ENCODE results near the gene PTPN22. TPM values are rescaled to one million over a fixed set of nuclear protein-coding genes. Genes with fewer than 3 reads are reported as not detected.

PTPN22 gene
- total and polyA plus RNA-seq, 2 donors: 35.2 to 51.1 TPM

DNA sequence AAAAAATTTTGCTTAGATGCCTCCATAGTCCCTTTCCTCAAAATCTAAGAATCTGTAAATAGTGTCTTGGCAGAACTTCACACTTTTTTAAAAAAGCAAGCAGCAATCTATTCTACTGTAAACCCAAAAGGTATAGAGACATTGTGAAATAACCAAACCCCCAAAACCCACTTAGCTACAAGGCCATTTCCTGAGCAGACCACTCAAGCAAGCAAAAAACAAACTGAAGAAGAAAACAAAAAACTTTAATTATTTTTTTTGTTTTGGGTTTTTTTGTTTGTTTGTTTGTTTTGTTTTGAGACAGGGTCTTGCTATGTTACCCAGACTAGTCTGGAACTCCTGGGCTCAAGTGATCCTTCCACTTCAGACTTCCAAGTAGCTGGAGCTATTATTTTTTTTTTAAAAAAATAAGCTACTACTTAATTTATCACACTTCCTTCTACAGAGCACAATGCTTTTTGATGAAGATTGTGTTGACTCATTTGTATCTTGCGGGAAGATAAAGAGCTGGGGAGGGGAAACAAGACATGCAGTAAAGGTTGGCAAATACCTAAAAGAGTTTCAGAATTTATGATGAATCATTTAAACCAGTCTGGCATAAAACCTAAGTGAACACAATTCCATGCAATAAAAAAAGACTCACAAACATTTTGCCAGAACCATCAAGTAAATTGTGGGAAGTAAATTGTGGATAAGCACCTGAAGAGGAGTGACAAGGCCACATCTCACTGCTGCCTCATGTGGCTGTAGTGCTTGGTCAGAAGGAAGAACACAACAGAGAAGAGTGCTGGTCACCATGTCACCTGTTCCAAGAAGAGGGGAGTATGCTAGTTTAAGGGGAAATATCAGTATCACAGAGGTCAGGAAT lies 2.7 kb upstream of the PTPN22 start:
- Histone ChIP-seq H3K27ac (ENCODE audit: low read depth in 1 of 2, low read length in 1 of 2) (no peak overlapping the region), H3K4me3 (ENCODE audit: low read length in 2 of 2) (no peak overlapping the region), H3K9me3 (ENCODE audit: control insufficient read depth in 2 of 2, insufficient read depth in 1 of 2, low read length in 1 of 2) (no peaks in the 10 kb centered on the region), H3K36me3 (ENCODE audit: control insufficient read depth in 2 of 2, insufficient read depth in 2 of 2, low read length in 1 of 2) (no peaks in the 10 kb centered on the region), H3K27me3 (ENCODE audit: control insufficient read depth in 2 of 2, insufficient read depth in 1 of 2, low read length in 1 of 2) (no peaks in the 10 kb centered on the region), H3K4me1 (ENCODE audit: control insufficient read depth in 2 of 2, insufficient read depth in 2 of 2, low read length in 2 of 2) (peaks cover 7 to 27% of the 10 kb centered on the region in 2 donors)
- 50% methylated on average over 1 of the region's 1 CpG for WGBS
- DNase-seq (ENCODE audit: low read depth in 6 of 9, low spot score in 9 of 9): peak in 2 of 9 donors; percentile 15 to 63

GRCh38 chr1:113872219-113872935 lies 865 bp upstream of the PTPN22 start:
- Histone ChIP-seq H3K4me1 (ENCODE audit: control insufficient read depth in 2 of 2, insufficient read depth in 2 of 2, low read length in 2 of 2) (peaks cover 16 to 32% of the 10 kb centered on the region in 2 donors), H3K27ac (ENCODE audit: low read depth in 1 of 2, low read length in 1 of 2) (peak overlapping the region; percentile 75 to 93), H3K4me3 (ENCODE audit: low read length in 2 of 2) (peak overlapping the region; percentile 3 to 67), H3K27me3 (ENCODE audit: control insufficient read depth in 2 of 2, insufficient read depth in 1 of 2, low read length in 1 of 2) (no peaks in the 10 kb centered on the region), H3K36me3 (ENCODE audit: control insufficient read depth in 2 of 2, insufficient read depth in 2 of 2, low read length in 1 of 2) (no peaks in the 10 kb centered on the region), H3K9me3 (ENCODE audit: control insufficient read depth in 2 of 2, insufficient read depth in 1 of 2, low read length in 1 of 2) (no peaks in the 10 kb centered on the region)
- DNase-seq (ENCODE audit: low read depth in 6 of 9, low spot score in 9 of 9): peak in 8 of 9 donors; percentile 22 to 68 (median 34)

- Histone ChIP-seq H3K4me3 (ENCODE audit: low read length in 2 of 2) (peak overlapping the region; percentile 44 to 67), H3K27ac (ENCODE audit: low read depth in 1 of 2, low read length in 1 of 2) (peak overlapping the region; percentile 46 to 93), H3K27me3 (ENCODE audit: control insufficient read depth in 2 of 2, insufficient read depth in 1 of 2, low read length in 1 of 2) (no peaks in the 10 kb centered on the region), H3K36me3 (ENCODE audit: control insufficient read depth in 2 of 2, insufficient read depth in 2 of 2, low read length in 1 of 2) (no peaks in the 10 kb centered on the region), H3K4me1 (ENCODE audit: control insufficient read depth in 2 of 2, insufficient read depth in 2 of 2, low read length in 2 of 2) (peaks cover 16 to 32% of the 10 kb centered on the region in 2 donors), H3K9me3 (ENCODE audit: control insufficient read depth in 2 of 2, insufficient read depth in 1 of 2, low read length in 1 of 2) (no peaks in the 10 kb centered on the region)
- DNase-seq (ENCODE audit: low read depth in 6 of 9, low spot score in 9 of 9): peak in 1 of 9 donors; percentile 40
- WGBS: 59% methylated on average over 3 of the region's 3 CpGs
Observed at GRCh38 chr1:113870778-113871177, 734 bp downstream of the PTPN22 start.

DNA sequence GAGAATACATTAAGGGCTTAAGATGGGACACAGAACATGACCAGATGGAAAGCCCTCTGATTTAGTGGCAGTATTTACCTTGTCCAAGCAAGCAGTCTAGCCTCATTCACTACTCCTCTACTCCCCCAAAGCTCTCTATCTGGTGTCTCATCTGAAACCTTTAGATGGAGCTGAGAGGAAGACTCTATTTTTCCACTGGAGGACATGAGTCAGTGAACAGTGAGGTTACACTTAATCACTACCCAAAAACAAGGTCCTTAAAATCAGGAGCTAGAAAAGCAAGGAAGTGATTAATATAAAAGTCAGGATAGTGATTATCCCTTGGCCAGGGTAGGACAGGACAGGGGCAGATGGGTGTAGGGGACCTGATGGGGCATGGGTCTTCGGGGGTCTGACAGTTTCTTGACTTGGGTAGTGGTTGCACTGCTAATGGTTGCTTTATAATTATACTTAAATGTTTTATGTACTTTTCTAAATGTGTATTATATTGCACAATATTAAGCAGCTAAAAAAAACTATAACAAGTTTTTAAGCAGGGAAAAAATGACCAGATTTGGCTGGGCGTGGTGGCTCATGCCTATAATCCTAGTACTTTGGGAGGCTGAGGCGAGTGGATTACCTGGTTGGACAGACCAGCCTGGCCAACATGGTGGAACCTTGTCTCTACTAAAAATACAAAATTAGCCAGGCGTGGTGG lies 3.0 kb downstream of the PTPN22 start:
- WGBS: 97% methylated on average over 4 of the region's 4 CpGs
- no peak for DNase-seq (ENCODE audit: low read depth in 6 of 9, low spot score in 9 of 9)
- H3K4me3 ChIP-seq (ENCODE audit: low read length in 2 of 2): no peak overlapping the region
- no peaks in the 10 kb centered on the region for H3K27me3 ChIP-seq (ENCODE audit: control insufficient read depth in 2 of 2, insufficient read depth in 1 of 2, low read length in 1 of 2)
- H3K36me3 ChIP-seq (ENCODE audit: control insufficient read depth in 2 of 2, insufficient read depth in 2 of 2, low read length in 1 of 2): peaks cover 0 to 3% of the 10 kb centered on the region in 2 donors
- H3K4me1 ChIP-seq (ENCODE audit: control insufficient read depth in 2 of 2, insufficient read depth in 2 of 2, low read length in 2 of 2): peaks cover 16 to 24% of the 10 kb centered on the region in 2 donors
- no peak overlapping the region for H3K27ac ChIP-seq (ENCODE audit: low read depth in 1 of 2, low read length in 1 of 2)
- H3K9me3 ChIP-seq (ENCODE audit: control insufficient read depth in 2 of 2, insufficient read depth in 1 of 2, low read length in 1 of 2): no peaks in the 10 kb centered on the region

- no peak for DNase-seq (ENCODE audit: low read depth in 6 of 9, low spot score in 9 of 9)
- no peaks in the 10 kb centered on the region for H3K27me3 ChIP-seq (ENCODE audit: control insufficient read depth in 2 of 2, insufficient read depth in 1 of 2, low read length in 1 of 2)
- no peak overlapping the region for H3K4me3 ChIP-seq (ENCODE audit: low read length in 2 of 2)
- H3K9me3 ChIP-seq (ENCODE audit: control insufficient read depth in 2 of 2, insufficient read depth in 1 of 2, low read length in 1 of 2): no peaks in the 10 kb centered on the region
- peaks cover 9 to 11% of the 10 kb centered on the region in 2 donors for H3K36me3 ChIP-seq (ENCODE audit: control insufficient read depth in 2 of 2, insufficient read depth in 2 of 2, low read length in 1 of 2)
- H3K27ac ChIP-seq (ENCODE audit: low read depth in 1 of 2, low read length in 1 of 2): no peak overlapping the region
- 98% methylated on average over 5 of the region's 5 CpGs for WGBS
- H3K4me1 ChIP-seq (ENCODE audit: control insufficient read depth in 2 of 2, insufficient read depth in 2 of 2, low read length in 2 of 2): peaks cover 0 to 2% of the 10 kb centered on the region in 2 donors
Observed at GRCh38 chr1:113861641-113862040, 9.9 kb downstream of the PTPN22 start.

GRCh38 chr1:113860891-113861290 lies 10.6 kb downstream of the PTPN22 start:
- no peak overlapping the region for H3K27ac ChIP-seq (ENCODE audit: low read depth in 1 of 2, low read length in 1 of 2)
- 74% methylated on average over 3 of the region's 3 CpGs for WGBS
- peaks cover 0 to 2% of the 10 kb centered on the region in 2 donors for H3K4me1 ChIP-seq (ENCODE audit: control insufficient read depth in 2 of 2, insufficient read depth in 2 of 2, low read length in 2 of 2)

DNA sequence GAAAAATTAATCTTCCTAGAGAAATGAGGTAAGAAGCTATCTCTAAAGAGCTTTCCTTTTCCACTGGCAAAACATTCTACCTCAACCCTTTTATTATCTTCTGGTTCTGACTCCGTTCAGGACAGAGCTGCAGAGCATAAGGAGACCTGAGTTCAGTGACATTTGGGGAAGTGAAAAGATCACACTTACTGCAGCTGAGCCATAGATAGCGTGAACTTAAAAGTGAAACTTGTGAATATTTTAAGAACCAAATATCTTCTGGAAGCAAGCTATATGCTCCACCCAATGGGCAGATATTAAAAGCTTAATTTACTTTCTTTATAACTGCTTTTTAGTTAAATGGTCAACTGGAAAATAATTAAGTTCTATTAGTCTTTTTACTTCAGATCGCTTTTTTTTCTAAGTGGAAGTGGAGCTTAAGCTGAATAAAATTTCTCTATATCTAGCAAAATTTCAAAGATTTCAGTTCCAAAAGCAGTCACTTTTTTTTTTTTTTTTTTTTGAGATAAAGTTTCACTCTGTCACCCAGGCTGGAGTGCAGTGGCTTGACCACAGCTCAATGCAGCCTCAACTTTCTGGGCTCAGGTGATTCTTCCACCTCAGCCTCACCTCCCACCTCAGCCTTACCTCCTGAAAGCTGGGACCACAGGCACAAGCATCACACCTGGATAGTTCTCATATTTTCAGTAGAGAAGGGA lies 11.9 kb downstream of the PTPN22 start:
- no peak for DNase-seq (ENCODE audit: low read depth in 6 of 9, low spot score in 9 of 9)
- no peaks in the 10 kb centered on the region for H3K27me3 ChIP-seq (ENCODE audit: control insufficient read depth in 2 of 2, insufficient read depth in 1 of 2, low read length in 1 of 2)
- peaks cover 0 to 2% of the 10 kb centered on the region in 2 donors for H3K4me1 ChIP-seq (ENCODE audit: control insufficient read depth in 2 of 2, insufficient read depth in 2 of 2, low read length in 2 of 2)
- H3K27ac ChIP-seq (ENCODE audit: low read depth in 1 of 2, low read length in 1 of 2): no peak overlapping the region
- 37% methylated on average over 3 of the region's 3 CpGs for WGBS
- no peaks in the 10 kb centered on the region for H3K9me3 ChIP-seq (ENCODE audit: control insufficient read depth in 2 of 2, insufficient read depth in 1 of 2, low read length in 1 of 2)
- no peak overlapping the region for H3K4me3 ChIP-seq (ENCODE audit: low read length in 2 of 2)
- H3K36me3 ChIP-seq (ENCODE audit: control insufficient read depth in 2 of 2, insufficient read depth in 2 of 2, low read length in 1 of 2): peaks cover 22 to 23% of the 10 kb centered on the region in 2 donors

More at GRCh38 chr1:113860891-113861290, 10.6 kb downstream of the PTPN22 start:
- Histone ChIP-seq H3K4me3 (ENCODE audit: low read length in 2 of 2) (no peak overlapping the region), H3K27me3 (ENCODE audit: control insufficient read depth in 2 of 2, insufficient read depth in 1 of 2, low read length in 1 of 2) (no peaks in the 10 kb centered on the region), H3K36me3 (ENCODE audit: control insufficient read depth in 2 of 2, insufficient read depth in 2 of 2, low read length in 1 of 2) (peaks cover 13 to 15% of the 10 kb centered on the region in 2 donors), H3K9me3 (ENCODE audit: control insufficient read depth in 2 of 2, insufficient read depth in 1 of 2, low read length in 1 of 2) (no peaks in the 10 kb centered on the region)
- no peak for DNase-seq (ENCODE audit: low read depth in 6 of 9, low spot score in 9 of 9)

- H3K4me3 ChIP-seq (ENCODE audit: low read length in 2 of 2): no peak overlapping the region
- no peaks in the 10 kb centered on the region for H3K27me3 ChIP-seq (ENCODE audit: control insufficient read depth in 2 of 2, insufficient read depth in 1 of 2, low read length in 1 of 2)
- WGBS: 97% methylated on average over 1 of the region's 1 CpG
- peaks cover 24 to 25% of the 10 kb centered on the region in 2 donors for H3K36me3 ChIP-seq (ENCODE audit: control insufficient read depth in 2 of 2, insufficient read depth in 2 of 2, low read length in 1 of 2)
- peaks cover 0 to 2% of the 10 kb centered on the region in 2 donors for H3K4me1 ChIP-seq (ENCODE audit: control insufficient read depth in 2 of 2, insufficient read depth in 2 of 2, low read length in 2 of 2)
- DNase-seq (ENCODE audit: low read depth in 6 of 9, low spot score in 9 of 9): no peak
- H3K9me3 ChIP-seq (ENCODE audit: control insufficient read depth in 2 of 2, insufficient read depth in 1 of 2, low read length in 1 of 2): no peaks in the 10 kb centered on the region
- no peak overlapping the region for H3K27ac ChIP-seq (ENCODE audit: low read depth in 1 of 2, low read length in 1 of 2)
Observed at GRCh38 chr1:113858982-113859381, 12.5 kb downstream of the PTPN22 start.
